Activated naive CD8-positive, alpha-beta T cell treated with anti-CD3 and anti-CD28 coated beads, Interleukin-2, amount 50 U/mL, for 24 hours (primary cell): ENCODE measurements around the gene SDR42E1.
A peak's percentile ranks its signal among the peaks of the same experiment; 100 is the strongest.
"Not testable (repeated sequence)": the region's sequence is repeated elsewhere in the genome, so short reads cannot be mapped to it uniquely, and the experiment has no call there.

Source experiments
- ATAC-seq: fragments of 150-1000 bp; cut with Tn5 transposase; one replicate; pipeline ENCODE4 v1.10.0; 2021
- DNase-seq: peaks from one replicate; pipeline ENCODE4 v3.0.0; 2021
- H3K27ac Mint-ChIP-seq: one replicate; pipeline ENCODE4 v1.8.0; 2021; ENCODE audit warnings: mild to moderate bottlenecking, mixed read lengths
- H3K27me3 Mint-ChIP-seq: one replicate; pipeline ENCODE4 v1.8.0; 2021; ENCODE audit warnings: mixed read lengths
- H3K36me3 Mint-ChIP-seq: one replicate; pipeline ENCODE4 v1.8.0; 2021; ENCODE audit warnings: low read depth, mixed read lengths
- H3K4me1 Mint-ChIP-seq: one replicate; pipeline ENCODE4 v1.8.0; 2021; ENCODE audit warnings: mixed read lengths
- H3K4me3 Mint-ChIP-seq: one replicate; pipeline ENCODE4 v1.8.0; 2021; ENCODE audit warnings: mild to moderate bottlenecking, moderate library complexity, mixed read lengths
- H3K9me3 Mint-ChIP-seq: one replicate; pipeline ENCODE4 v1.8.0; 2021; ENCODE audit warnings: mixed read lengths

Gene SDR42E1

GRCh38 chr16:82004601-82005000 is 6.7 kb downstream of the SDR42E1 start:
- ATAC-seq = no peak

GRCh38 chr16:82002831-82003230 is 8.4 kb downstream of the SDR42E1 start:
- no peak for ATAC-seq
- Mint-ChIP-seq H3K27ac (no peak overlapping the region), H3K27me3 (no peaks in the 10 kb centered on the region), H3K9me3 (peaks cover under 1% of the 10 kb centered on the region), H3K4me1 (no peaks in the 10 kb centered on the region), H3K36me3 (peaks cover 4% of the 10 kb centered on the region), H3K4me3 (no peak overlapping the region)
- DNase-seq = no peak

More at GRCh38 chr16:82004601-82005000, 6.7 kb downstream of the SDR42E1 start:
- peaks cover 12% of the 10 kb centered on the region for H3K36me3 Mint-ChIP-seq
- H3K4me1 Mint-ChIP-seq = peaks cover 2% of the 10 kb centered on the region
- no peak for DNase-seq
- no peaks in the 10 kb centered on the region for H3K27me3 Mint-ChIP-seq
- no peak overlapping the region for H3K4me3 Mint-ChIP-seq
- H3K9me3 Mint-ChIP-seq = peaks cover 12% of the 10 kb centered on the region
- no peak overlapping the region for H3K27ac Mint-ChIP-seq

GRCh38 chr16:81997738-81998137 is 13.5 kb downstream of the SDR42E1 start:
- no peak for ATAC-seq
- Mint-ChIP-seq H3K27ac (no peak overlapping the region), H3K36me3 (peaks cover 4% of the 10 kb centered on the region), H3K27me3 (no peaks in the 10 kb centered on the region), H3K4me3 (no peak overlapping the region), H3K4me1 (no peaks in the 10 kb centered on the region), H3K9me3 (no peaks in the 10 kb centered on the region)
- no peak for DNase-seq

GRCh38 chr16:81996664-81997509 is 14.4 kb downstream of the SDR42E1 start:
- Mint-ChIP-seq H3K9me3 (no peaks in the 10 kb centered on the region), H3K36me3 (peaks cover 4% of the 10 kb centered on the region), H3K4me1 (no peaks in the 10 kb centered on the region), H3K27ac (no peak overlapping the region), H3K27me3 (no peaks in the 10 kb centered on the region), H3K4me3 (no peak overlapping the region)
- DNase-seq = no peak
- ATAC-seq = no peak

- ATAC-seq = no peak
- Mint-ChIP-seq H3K27me3 (no peaks in the 10 kb centered on the region), H3K9me3 (no peaks in the 10 kb centered on the region), H3K4me1 (no peaks in the 10 kb centered on the region), H3K4me3 (no peak overlapping the region), H3K36me3 (peaks cover 4% of the 10 kb centered on the region), H3K27ac (no peak overlapping the region)
- DNase-seq = no peak
Measured at GRCh38 chr16:81995651-81996050, 15.6 kb downstream of the SDR42E1 start.

GRCh38 chr16:81994485-81994884 is 16.8 kb downstream of the SDR42E1 start:
- ATAC-seq (no peak), DNase-seq (peak; percentile 3)
- no peaks in the 10 kb centered on the region for H3K9me3 Mint-ChIP-seq
- H3K27ac Mint-ChIP-seq = no peak overlapping the region
- H3K4me1 Mint-ChIP-seq = no peaks in the 10 kb centered on the region
- H3K4me3 Mint-ChIP-seq = no peak overlapping the region
- H3K36me3 Mint-ChIP-seq = peaks cover 4% of the 10 kb centered on the region
- no peaks in the 10 kb centered on the region for H3K27me3 Mint-ChIP-seq

GRCh38 chr16:81992859-81993258 is 18.4 kb downstream of the SDR42E1 start:
- H3K4me1 Mint-ChIP-seq = no peaks in the 10 kb centered on the region
- no peak overlapping the region for H3K27ac Mint-ChIP-seq
- H3K36me3 Mint-ChIP-seq = no peaks in the 10 kb centered on the region
- H3K27me3 Mint-ChIP-seq = no peaks in the 10 kb centered on the region
- no peak for ATAC-seq
- DNase-seq = no peak
- no peaks in the 10 kb centered on the region for H3K9me3 Mint-ChIP-seq
- no peak overlapping the region for H3K4me3 Mint-ChIP-seq

- DNase-seq (no peak), ATAC-seq (no peak)
- peaks cover 3% of the 10 kb centered on the region for H3K27me3 Mint-ChIP-seq
- H3K4me1 Mint-ChIP-seq = no peaks in the 10 kb centered on the region
- no peak overlapping the region for H3K4me3 Mint-ChIP-seq
- H3K9me3 Mint-ChIP-seq = no peaks in the 10 kb centered on the region
- H3K36me3 Mint-ChIP-seq = no peaks in the 10 kb centered on the region
- H3K27ac Mint-ChIP-seq = no peak overlapping the region
Measured at GRCh38 chr16:81987706-81988105, 23.6 kb downstream of the SDR42E1 start.

- no peaks in the 10 kb centered on the region for H3K36me3 Mint-ChIP-seq
- no peaks in the 10 kb centered on the region for H3K4me1 Mint-ChIP-seq
- no peak overlapping the region for H3K4me3 Mint-ChIP-seq
- no peaks in the 10 kb centered on the region for H3K9me3 Mint-ChIP-seq
- DNase-seq = no peak
- peaks cover 3% of the 10 kb centered on the region for H3K27me3 Mint-ChIP-seq
- no peak for ATAC-seq
- H3K27ac Mint-ChIP-seq = no peak overlapping the region
Measured at GRCh38 chr16:81987121-81987520, 24.1 kb downstream of the SDR42E1 start.

GRCh38 chr16:81977335-81977942 is 33.8 kb downstream of the SDR42E1 start:
- DNase-seq, ATAC-seq, H3K36me3 Mint-ChIP-seq, H3K4me1 Mint-ChIP-seq, H3K4me3 Mint-ChIP-seq, H3K27ac Mint-ChIP-seq: not testable (repeated sequence)
- Mint-ChIP-seq H3K27me3 (peaks cover 11% of the 10 kb centered on the region), H3K9me3 (peaks cover 17% of the 10 kb centered on the region)

- H3K4me1 Mint-ChIP-seq = no peaks in the 10 kb centered on the region
- peaks cover 7% of the 10 kb centered on the region for H3K36me3 Mint-ChIP-seq
- DNase-seq (no peak), ATAC-seq (no peak)
- H3K4me3 Mint-ChIP-seq = no peak overlapping the region
- peaks cover 21% of the 10 kb centered on the region for H3K9me3 Mint-ChIP-seq
- peaks cover 9% of the 10 kb centered on the region for H3K27me3 Mint-ChIP-seq
- H3K27ac Mint-ChIP-seq = no peak overlapping the region
Measured at GRCh38 chr16:81975637-81976036, 35.6 kb downstream of the SDR42E1 start.

- Mint-ChIP-seq H3K27ac (no peak overlapping the region), H3K27me3 (peaks cover 9% of the 10 kb centered on the region)
Measured at GRCh38 chr16:81973737-81974136, 37.5 kb downstream of the SDR42E1 start.

GRCh38 chr16:81971853-81972252 is 39.4 kb downstream of the SDR42E1 start:
- DNase-seq (no peak), ATAC-seq (no peak)
- H3K9me3 Mint-ChIP-seq = peaks cover 18% of the 10 kb centered on the region
- H3K36me3 Mint-ChIP-seq = peaks cover 7% of the 10 kb centered on the region
- H3K4me3 Mint-ChIP-seq = no peak overlapping the region
- no peaks in the 10 kb centered on the region for H3K4me1 Mint-ChIP-seq
- H3K27me3 Mint-ChIP-seq = peaks cover 9% of the 10 kb centered on the region
- H3K27ac Mint-ChIP-seq = no peak overlapping the region

More at GRCh38 chr16:81973737-81974136, 37.5 kb downstream of the SDR42E1 start:
- DNase-seq = no peak
- Mint-ChIP-seq H3K4me3 (no peak overlapping the region), H3K4me1 (no peaks in the 10 kb centered on the region), H3K9me3 (peaks cover 21% of the 10 kb centered on the region), H3K36me3 (peaks cover 7% of the 10 kb centered on the region)
- no peak for ATAC-seq

GRCh38 chr16:81967358-81967757 is 43.9 kb downstream of the SDR42E1 start:
- Mint-ChIP-seq H3K9me3 (peaks cover 9% of the 10 kb centered on the region), H3K36me3 (no peaks in the 10 kb centered on the region), H3K4me3 (no peak overlapping the region), H3K27ac (no peak overlapping the region), H3K27me3 (peaks cover 2% of the 10 kb centered on the region), H3K4me1 (no peaks in the 10 kb centered on the region)
- ATAC-seq = no peak
- DNase-seq = no peak

- Mint-ChIP-seq H3K4me1 (no peaks in the 10 kb centered on the region), H3K9me3 (peaks cover 4% of the 10 kb centered on the region), H3K4me3 (no peak overlapping the region), H3K27me3 (no peaks in the 10 kb centered on the region), H3K36me3 (no peaks in the 10 kb centered on the region), H3K27ac (no peak overlapping the region)
- DNase-seq = no peak
- ATAC-seq = no peak
Measured at GRCh38 chr16:81964808-81965207, 46.5 kb downstream of the SDR42E1 start.
